ENCODE results near the gene OLFM4. TPM values are rescaled to one million over a fixed set of nuclear protein-coding genes. Genes with fewer than 3 reads are reported as not detected.
"Not testable (repeated sequence)": the region's sequence is repeated elsewhere in the genome, so short reads cannot be mapped to it uniquely, and the experiment has no call there.

The OLFM4 gene
- total RNA-seq, 1 donor from 2014 or later = 0.40 TPM

GRCh38 chr13:53012707-53013106 lies 15.9 kb upstream of the OLFM4 start:
- intact Hi-C loops (cut with DNase I) = no loop called here
- no peak for DNase-seq
- ATAC-seq (ENCODE audit: poor library complexity) = no peak

- intact Hi-C loops (cut with DNase I) = no loop called here
- DNase-seq = no peak
- no peak for ATAC-seq (ENCODE audit: poor library complexity)
Observed at GRCh38 chr13:53013113-53013512, 15.5 kb upstream of the OLFM4 start.

GRCh38 chr13:53014018-53014417 lies 14.6 kb upstream of the OLFM4 start:
- intact Hi-C loops (cut with DNase I); ATAC-seq (ENCODE audit: poor library complexity); DNase-seq: not testable (repeated sequence)

GRCh38 chr13:53014495-53015443 lies 13.8 kb upstream of the OLFM4 start:
- ATAC-seq (ENCODE audit: poor library complexity) (no peak), DNase-seq (no peak)
- intact Hi-C loops (cut with DNase I) = no loop called here

GRCh38 chr13:53015971-53016370 lies 12.6 kb upstream of the OLFM4 start:
- intact Hi-C loops (cut with DNase I) = no loop called here
- ATAC-seq (ENCODE audit: poor library complexity) = no peak
- no peak for DNase-seq

- intact Hi-C loops (cut with DNase I) = no loop called here
- DNase-seq = no peak
- no peak for ATAC-seq (ENCODE audit: poor library complexity)
Observed at GRCh38 chr13:53017433-53017970, 11.1 kb upstream of the OLFM4 start.

- no peak for ATAC-seq (ENCODE audit: poor library complexity)
- intact Hi-C loops (cut with DNase I) = no loop called here
- no peak for DNase-seq
Observed at GRCh38 chr13:53018690-53019647, 9.6 kb upstream of the OLFM4 start.

- ATAC-seq (ENCODE audit: poor library complexity) (no peak), DNase-seq (no peak)
- intact Hi-C loops (cut with DNase I) = no loop called here
Observed at GRCh38 chr13:53020764-53021335, 7.8 kb upstream of the OLFM4 start.

GRCh38 chr13:53023246-53023645 lies 5.4 kb upstream of the OLFM4 start:
- intact Hi-C loops (cut with DNase I) = no loop called here
- ATAC-seq (ENCODE audit: poor library complexity) (no peak), DNase-seq (no peak)

GRCh38 chr13:53028063-53028462 lies 550 bp upstream of the OLFM4 start:
- DNase-seq (no peak), ATAC-seq (ENCODE audit: poor library complexity) (no peak)
- intact Hi-C loops (cut with DNase I) = no loop called here

GRCh38 chr13:53032849-53033248 lies 4.2 kb downstream of the OLFM4 start:
- intact Hi-C loops (cut with DNase I) = no loop called here
- no peak for ATAC-seq (ENCODE audit: poor library complexity)
- no peak for DNase-seq

GRCh38 chr13:53038993-53039392 lies 10.4 kb downstream of the OLFM4 start:
- no peak for DNase-seq
- intact Hi-C loops (cut with DNase I) = no loop called here

GRCh38 chr13:53041968-53042516 lies 13.4 kb downstream of the OLFM4 start:
- DNase-seq = no peak
- intact Hi-C loops (cut with DNase I) = no loop called here
- no peak for ATAC-seq (ENCODE audit: poor library complexity)

More at GRCh38 chr13:53038993-53039392, 10.4 kb downstream of the OLFM4 start:
- no peak for ATAC-seq (ENCODE audit: poor library complexity)

- intact Hi-C loops (cut with DNase I) = no loop called here
- no peak for DNase-seq
- peak; percentile 68 for ATAC-seq (ENCODE audit: poor library complexity)
Observed at GRCh38 chr13:53042877-53043276, 14.3 kb downstream of the OLFM4 start.

- DNase-seq = no peak
- intact Hi-C loops (cut with DNase I) = no loop called here
- ATAC-seq (ENCODE audit: poor library complexity) = no peak
Observed at GRCh38 chr13:53043398-53043797, 14.8 kb downstream of the OLFM4 start.

GRCh38 chr13:53045189-53045588 lies 16.6 kb downstream of the OLFM4 start:
- intact Hi-C loops (cut with DNase I) = no loop called here

GRCh38 chr13:53048880-53049279 lies 20.3 kb downstream of the OLFM4 start:
- no peak for DNase-seq
- intact Hi-C loops (cut with DNase I) = no loop called here
- no peak for ATAC-seq (ENCODE audit: poor library complexity)

More at GRCh38 chr13:53045189-53045588, 16.6 kb downstream of the OLFM4 start:
- ATAC-seq (ENCODE audit: poor library complexity) (peak; percentile 57), DNase-seq (no peak)

GRCh38 chr13:53050151-53050550 lies 21.5 kb downstream of the OLFM4 start:
- intact Hi-C loops (cut with DNase I) = no loop called here
- DNase-seq (no peak), ATAC-seq (ENCODE audit: poor library complexity) (no peak)

Measured in Right ventricle myocardium superior (tissue), 1 donor.